Measurements from ENCODE around the gene ESR2.
"Not testable (repeated sequence)": the region's sequence is repeated elsewhere in the genome, so short reads cannot be mapped to it uniquely, and the experiment has no call there.

GRCh38 chr14:64118403-64118742 is 175.8 kb downstream of the ESR2 start:
- TF ChIP-seq, protein P1, sequence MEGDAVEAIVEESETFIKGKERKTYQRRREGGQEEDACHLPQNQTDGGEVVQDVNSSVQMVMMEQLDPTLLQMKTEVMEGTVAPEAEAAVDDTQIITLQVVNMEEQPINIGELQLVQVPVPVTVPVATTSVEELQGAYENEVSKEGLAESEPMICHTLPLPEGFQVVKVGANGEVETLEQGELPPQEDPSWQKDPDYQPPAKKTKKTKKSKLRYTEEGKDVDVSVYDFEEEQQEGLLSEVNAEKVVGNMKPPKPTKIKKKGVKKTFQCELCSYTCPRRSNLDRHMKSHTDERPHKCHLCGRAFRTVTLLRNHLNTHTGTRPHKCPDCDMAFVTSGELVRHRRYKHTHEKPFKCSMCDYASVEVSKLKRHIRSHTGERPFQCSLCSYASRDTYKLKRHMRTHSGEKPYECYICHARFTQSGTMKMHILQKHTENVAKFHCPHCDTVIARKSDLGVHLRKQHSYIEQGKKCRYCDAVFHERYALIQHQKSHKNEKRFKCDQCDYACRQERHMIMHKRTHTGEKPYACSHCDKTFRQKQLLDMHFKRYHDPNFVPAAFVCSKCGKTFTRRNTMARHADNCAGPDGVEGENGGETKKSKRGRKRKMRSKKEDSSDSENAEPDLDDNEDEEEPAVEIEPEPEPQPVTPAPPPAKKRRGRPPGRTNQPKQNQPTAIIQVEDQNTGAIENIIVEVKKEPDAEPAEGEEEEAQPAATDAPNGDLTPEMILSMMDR (IDR thresholded peaks at IDR 0.05): not testable (repeated sequence)
- TF ChIP-seq POLR2AphosphoS5, POLR2A (IDR thresholded peaks at IDR 0.05): not testable (repeated sequence)

Measured in breast epithelium (tissue), 3 donors.